Endothelial cell of umbilical vein (primary cell): ENCODE data around the gene CHMP4A.
A peak's percentile ranks its signal among the peaks of the same experiment; 100 is the strongest.

Source experiments
- EZH2 ChIP-seq: IDR thresholded peaks from 2 replicates; pipeline ENCODE4 v1.6.1; 2012; ENCODE audit warnings: borderline replicate concordance, low read depth, mild to moderate bottlenecking, moderate library complexity, low read length, inconsistent platforms; ENCODE audit not compliant: severe bottlenecking
- FOS ChIP-seq: IDR thresholded peaks from 2 replicates; pipeline ENCODE4 v1.6.1; 2011; ENCODE audit warnings: mild to moderate bottlenecking, low read length, moderate library complexity, borderline replicate concordance; ENCODE audit not compliant: insufficient read depth
- JUN ChIP-seq: IDR thresholded peaks from 2 replicates; pipeline ENCODE4 v1.6.1; 2011; ENCODE audit warnings: borderline replicate concordance, low read depth; ENCODE audit not compliant: insufficient read length, insufficient read depth
- MYC ChIP-seq: IDR thresholded peaks from one replicate; pipeline ENCODE4 v1.6.1; 2011; ENCODE audit warnings: mild to moderate bottlenecking, low read depth, low read length
- POLR2A ChIP-seq: IDR thresholded peaks from 2 replicates; pipeline ENCODE4 v1.6.1; 2012; ENCODE audit warnings: low read depth, mild to moderate bottlenecking, control low read depth, low read length
- POLR2AphosphoS5 ChIP-seq: IDR thresholded peaks from 2 replicates; pipeline ENCODE4 v1.6.1; 2012; ENCODE audit warnings: low read depth, mild to moderate bottlenecking, control low read depth, low read length, moderate library complexity; ENCODE audit not compliant: insufficient read depth
- TF ChIP-seq, protein P1 (sequence below), 2 donors: IDR thresholded peaks; 1 replicate in 1 of 2; 2 replicates in 1 of 2; pipeline ENCODE4 v1.5.1; 2011; ENCODE audit warnings: low read length in 2 of 2, mild to moderate bottlenecking in 2 of 2, moderate library complexity in 2 of 2, control low read depth in 1 of 2, inconsistent platforms in 1 of 2, low read depth in 1 of 2; ENCODE audit not compliant: insufficient read depth in 1 of 2; ENCODE audit errors: extremely low read depth in 1 of 2
- TF ChIP-seq, protein P2 (sequence below): IDR thresholded peaks from 2 replicates; pipeline ENCODE4 v1.6.1; 2011; ENCODE audit not compliant: insufficient read depth, insufficient read length

DNA sequence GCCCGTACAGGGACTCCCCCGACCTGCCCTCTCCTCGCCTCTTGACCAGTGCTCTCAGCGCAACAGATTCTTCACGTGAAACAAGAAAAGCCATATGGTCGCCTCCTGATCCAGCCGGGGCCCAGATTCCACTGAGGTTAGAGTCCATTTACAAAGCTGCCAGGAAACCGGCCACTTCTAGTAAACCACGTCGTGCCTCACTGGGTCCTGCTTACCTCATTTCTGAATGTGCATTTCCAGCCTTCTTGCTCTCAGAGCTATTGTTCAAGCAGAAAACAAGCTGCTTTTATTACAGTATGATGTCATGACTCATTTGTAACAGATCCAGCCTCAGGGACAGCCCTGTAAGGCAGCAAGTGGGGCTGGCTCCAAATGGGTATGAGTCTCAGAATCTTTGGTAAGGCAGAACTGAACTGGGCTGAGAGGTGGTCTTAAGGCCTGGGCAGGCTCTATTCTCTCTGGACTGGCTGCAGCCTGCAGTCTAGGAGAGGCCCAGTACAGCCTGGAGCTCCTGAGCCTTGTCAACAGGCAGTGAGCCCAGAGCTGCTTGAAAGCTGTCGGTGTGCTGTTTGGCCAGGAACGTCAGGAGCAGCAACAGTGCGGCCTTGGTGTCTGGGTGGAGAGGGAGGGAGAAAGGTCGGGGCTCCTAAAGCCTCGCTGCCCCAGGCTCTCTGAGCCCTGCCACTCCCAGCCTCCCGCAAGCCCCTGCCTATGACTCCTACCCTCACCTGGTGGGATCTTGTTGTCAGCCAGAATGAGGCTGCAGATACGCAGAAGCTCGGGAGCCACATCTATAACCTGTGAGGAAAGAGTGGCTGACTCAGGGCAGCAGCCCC, 33.1 kb downstream of the CHMP4A start:
- TF ChIP-seq POLR2A (no peak), FOS (no peak), POLR2AphosphoS5 (no peak), EZH2 (no peak), JUN (peak; percentile 28), MYC (no peak)
- TF ChIP-seq, protein P1, sequence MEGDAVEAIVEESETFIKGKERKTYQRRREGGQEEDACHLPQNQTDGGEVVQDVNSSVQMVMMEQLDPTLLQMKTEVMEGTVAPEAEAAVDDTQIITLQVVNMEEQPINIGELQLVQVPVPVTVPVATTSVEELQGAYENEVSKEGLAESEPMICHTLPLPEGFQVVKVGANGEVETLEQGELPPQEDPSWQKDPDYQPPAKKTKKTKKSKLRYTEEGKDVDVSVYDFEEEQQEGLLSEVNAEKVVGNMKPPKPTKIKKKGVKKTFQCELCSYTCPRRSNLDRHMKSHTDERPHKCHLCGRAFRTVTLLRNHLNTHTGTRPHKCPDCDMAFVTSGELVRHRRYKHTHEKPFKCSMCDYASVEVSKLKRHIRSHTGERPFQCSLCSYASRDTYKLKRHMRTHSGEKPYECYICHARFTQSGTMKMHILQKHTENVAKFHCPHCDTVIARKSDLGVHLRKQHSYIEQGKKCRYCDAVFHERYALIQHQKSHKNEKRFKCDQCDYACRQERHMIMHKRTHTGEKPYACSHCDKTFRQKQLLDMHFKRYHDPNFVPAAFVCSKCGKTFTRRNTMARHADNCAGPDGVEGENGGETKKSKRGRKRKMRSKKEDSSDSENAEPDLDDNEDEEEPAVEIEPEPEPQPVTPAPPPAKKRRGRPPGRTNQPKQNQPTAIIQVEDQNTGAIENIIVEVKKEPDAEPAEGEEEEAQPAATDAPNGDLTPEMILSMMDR (IDR thresholded peaks at IDR 0.05; ENCODE audit: extremely low read depth in 1 of 2, insufficient read depth in 1 of 2, low read depth in 1 of 2, low read length in 2 of 2): no peak
- TF ChIP-seq, protein P2, sequence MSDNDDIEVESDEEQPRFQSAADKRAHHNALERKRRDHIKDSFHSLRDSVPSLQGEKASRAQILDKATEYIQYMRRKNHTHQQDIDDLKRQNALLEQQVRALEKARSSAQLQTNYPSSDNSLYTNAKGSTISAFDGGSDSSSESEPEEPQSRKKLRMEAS: no peak
